Stimulated activated CD4-positive, alpha-beta T cell treated with anti-CD3 and anti-CD28 coated beads, Interleukin-2, amount 100 ng/mL, for 48 hours (primary cell): ENCODE data around the gene MRPL22.
"Not testable (repeated sequence)": the region's sequence is repeated elsewhere in the genome, so short reads cannot be mapped to it uniquely, and the experiment has no call there.

Experiments
- DNase-seq, 2 donors: peaks; one replicate each; pipeline ENCODE4 v3.0.0-alpha.2; 2020

Gene MRPL22

DNA sequence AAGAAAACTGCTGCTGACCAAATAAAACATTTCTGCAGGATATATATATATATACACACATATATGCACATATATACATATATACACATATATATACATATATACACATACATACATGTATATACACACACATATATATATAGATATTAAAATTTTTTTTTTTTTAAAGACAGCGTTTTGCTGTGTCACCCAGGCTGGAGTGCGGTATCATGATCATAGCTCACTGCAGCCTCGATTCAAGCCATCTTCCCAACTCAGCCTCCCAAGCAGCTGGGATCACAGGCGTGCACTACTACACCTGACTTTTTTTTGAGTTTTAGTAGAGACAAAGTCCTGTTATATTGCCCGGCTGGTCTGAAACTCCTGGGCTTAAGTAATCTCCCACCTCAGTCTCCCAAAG is 2.7 kb downstream of the MRPL22 start:
- DNase-seq: no peak

GRCh38 chr5:154944716-154945115 is 3.8 kb downstream of the MRPL22 start:
- no peak for DNase-seq

- no peak for DNase-seq
Measured at GRCh38 chr5:154945695-154946301, 4.9 kb downstream of the MRPL22 start.

- no peak for DNase-seq
Measured at GRCh38 chr5:154947778-154948177, 6.9 kb downstream of the MRPL22 start.

- no peak for DNase-seq
Measured at GRCh38 chr5:154948313-154948712, 7.4 kb downstream of the MRPL22 start.

GRCh38 chr5:154949781-154950180 is 8.9 kb downstream of the MRPL22 start:
- no peak for DNase-seq

GRCh38 chr5:154956712-154957111 is 15.8 kb downstream of the MRPL22 start:
- no peak for DNase-seq

- DNase-seq: no peak
Measured at GRCh38 chr5:154962494-154962893, 21.6 kb downstream of the MRPL22 start.

GRCh38 chr5:154966081-154966841 is 25.4 kb downstream of the MRPL22 start:
- DNase-seq: no peak

GRCh38 chr5:154966874-154967273 is 26.0 kb downstream of the MRPL22 start:
- no peak for DNase-seq

DNA sequence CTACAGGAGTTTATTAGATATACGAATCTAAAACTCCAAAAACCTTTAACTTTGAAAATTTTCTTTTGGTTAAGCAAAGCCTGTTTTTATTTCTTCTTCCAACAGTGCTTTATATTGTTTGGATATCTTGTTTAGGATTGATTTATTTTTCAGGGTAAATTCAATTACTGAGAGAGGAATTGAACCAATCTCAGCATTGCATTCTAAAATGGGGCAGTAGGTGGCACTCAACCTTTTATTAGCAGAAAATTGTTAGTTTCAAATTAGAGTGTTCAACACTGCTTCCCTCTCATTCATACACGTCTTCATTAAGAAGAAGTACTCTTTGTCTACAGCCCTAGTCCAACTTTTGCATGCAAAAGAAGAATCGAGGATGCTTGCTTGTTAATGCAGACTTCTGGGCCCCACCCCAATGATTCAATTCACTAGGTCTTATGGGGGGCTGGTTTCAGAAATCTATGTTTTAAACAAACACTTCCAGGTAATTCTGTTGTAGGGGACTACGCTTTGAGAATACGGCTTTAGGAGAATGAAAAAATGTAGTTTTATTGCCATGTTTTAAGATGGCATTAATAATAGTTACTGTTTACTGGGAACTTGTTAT is 26.6 kb downstream of the MRPL22 start:
- no peak for DNase-seq

- no peak for DNase-seq
Measured at GRCh38 chr5:154968953-154969352, 28.1 kb downstream of the MRPL22 start.

- DNase-seq: no peak
Measured at GRCh38 chr5:154970759-154971158, 29.9 kb downstream of the MRPL22 start.

DNA sequence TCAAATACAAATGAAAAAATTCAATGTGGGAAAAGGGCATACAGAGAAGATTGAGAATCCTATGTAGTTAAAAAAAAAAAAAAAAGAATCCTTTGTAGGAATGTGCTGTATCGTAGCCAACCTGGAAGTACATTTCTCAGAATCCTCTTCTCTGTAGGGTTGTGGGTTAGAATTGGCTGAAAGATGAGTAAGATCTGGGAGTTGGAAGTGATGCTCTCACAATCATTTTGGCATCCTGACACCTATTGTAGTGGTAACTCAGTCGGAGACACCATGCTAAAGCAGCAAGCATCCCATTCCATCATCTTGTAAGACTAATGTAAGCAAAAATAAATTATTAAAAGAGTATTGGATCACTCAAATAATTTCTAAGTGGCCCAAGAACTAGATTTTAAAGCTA is 30.6 kb downstream of the MRPL22 start:
- no peak for DNase-seq

GRCh38 chr5:154972476-154973080 is 31.7 kb downstream of the MRPL22 start:
- DNase-seq: peak in 1 of 2 donors; percentile 1

DNA sequence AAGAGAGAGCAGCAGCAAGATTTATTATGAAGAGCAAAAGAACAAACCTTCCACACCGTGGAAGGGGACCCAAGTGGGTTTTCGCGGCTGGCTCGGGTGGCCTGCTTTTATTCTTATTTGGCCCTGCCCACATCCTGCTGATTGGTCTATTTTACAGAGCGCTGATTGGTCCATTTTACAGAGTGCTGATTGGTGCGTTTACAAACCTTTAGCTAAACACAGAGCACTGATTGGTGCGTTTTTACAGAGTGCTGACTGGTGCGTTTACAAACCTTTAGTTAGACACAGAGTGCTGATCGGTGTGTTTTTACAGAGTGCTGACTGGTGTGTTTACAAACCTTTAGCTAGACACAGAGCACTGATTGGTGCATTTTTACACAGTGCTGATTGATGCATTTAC is 35.2 kb downstream of the MRPL22 start:
- DNase-seq: not testable (repeated sequence)

GRCh38 chr5:154977409-154977808 is 36.5 kb downstream of the MRPL22 start:
- DNase-seq: no peak

GRCh38 chr5:154978294-154978693 is 37.4 kb downstream of the MRPL22 start:
- DNase-seq: not testable (repeated sequence)

DNA sequence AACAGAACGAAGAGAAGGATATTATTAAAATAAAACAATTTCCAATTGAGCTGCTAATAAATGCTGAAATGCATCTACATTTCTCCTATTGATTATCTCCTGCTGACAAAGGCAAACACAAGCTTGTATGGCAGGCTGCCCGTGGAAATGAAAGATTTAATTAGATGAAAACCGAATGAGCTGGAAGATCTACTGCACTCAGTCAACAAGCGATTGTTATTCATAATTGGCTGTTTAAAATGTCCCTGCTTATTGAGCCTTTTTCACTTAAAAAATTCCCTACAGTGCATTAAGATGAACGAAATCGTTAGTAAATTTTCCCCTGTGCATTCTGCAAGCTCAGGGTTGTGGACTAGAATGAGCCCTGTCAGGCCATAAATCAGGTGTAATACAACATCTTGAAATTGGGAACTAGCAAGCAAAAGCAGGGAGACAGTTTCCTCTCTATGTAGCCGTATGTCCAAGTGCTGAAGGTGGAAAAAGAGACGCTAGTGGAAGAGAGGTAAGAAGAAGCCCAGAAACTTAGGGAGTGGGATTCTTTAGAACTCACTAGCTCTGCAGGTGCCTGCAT is 44.2 kb downstream of the MRPL22 start:
- no peak for DNase-seq

- DNase-seq: no peak
Measured at GRCh38 chr5:154986151-154986550, 45.3 kb downstream of the MRPL22 start.

DNA sequence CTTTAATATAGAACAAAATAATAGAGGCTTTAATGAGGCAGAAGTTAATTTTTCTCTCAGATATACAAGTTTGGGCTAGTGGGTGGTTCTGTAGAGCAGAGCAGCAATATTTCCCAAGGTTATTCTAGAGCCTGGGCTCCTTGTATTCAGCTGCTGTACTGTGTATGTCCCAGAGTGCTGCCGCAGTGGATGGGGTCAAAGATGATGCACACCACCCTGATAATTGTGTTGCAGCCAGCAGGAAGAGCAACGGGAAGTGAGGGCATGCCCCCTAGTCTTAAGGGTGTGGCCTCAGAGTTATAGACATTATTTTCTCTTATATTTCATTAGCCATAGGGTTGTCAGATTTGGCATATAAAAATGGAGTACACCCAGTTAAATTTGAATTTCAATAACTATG is 48.8 kb downstream of the MRPL22 start:
- DNase-seq: no peak

DNA sequence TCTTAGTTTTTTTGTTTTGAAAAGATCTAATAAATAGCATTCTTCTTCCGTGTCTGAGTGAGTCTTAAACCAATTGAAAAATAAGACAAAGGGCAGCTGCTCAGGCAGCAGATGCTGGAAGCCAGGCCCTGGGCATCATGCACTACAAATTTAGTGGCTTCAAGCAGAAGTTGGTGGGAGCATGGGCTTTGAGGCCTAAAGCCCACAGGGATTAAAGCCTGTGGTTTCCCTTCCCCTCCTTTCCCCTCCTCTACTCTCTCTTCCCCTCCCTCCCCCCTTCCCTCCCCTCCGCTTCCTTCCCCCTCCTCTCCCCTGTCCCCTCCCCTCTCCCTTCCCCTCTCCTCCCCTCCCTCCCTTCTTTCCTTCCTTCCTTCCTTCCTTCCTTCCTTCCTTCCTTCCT is 52.6 kb downstream of the MRPL22 start:
- no peak for DNase-seq

DNA sequence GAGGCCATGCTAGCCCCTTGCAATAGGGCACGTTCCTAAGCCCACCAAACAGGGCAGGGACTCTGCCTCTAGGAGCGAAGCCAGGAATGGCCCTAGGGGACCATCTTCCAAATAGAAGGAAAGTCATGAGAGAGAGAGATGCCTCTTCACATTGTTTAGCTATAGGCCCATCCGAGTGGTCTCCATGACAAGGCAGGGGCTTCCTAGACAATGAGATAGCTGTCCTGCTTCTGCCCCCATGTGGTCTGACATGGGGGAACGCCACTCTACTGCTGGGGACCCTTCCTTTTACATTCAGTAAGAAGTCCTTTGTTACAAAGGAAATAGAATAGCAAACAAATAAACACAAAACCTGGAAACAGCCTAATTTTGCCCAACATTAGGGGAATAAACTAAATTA is 54.8 kb downstream of the MRPL22 start:
- DNase-seq: no peak

DNA sequence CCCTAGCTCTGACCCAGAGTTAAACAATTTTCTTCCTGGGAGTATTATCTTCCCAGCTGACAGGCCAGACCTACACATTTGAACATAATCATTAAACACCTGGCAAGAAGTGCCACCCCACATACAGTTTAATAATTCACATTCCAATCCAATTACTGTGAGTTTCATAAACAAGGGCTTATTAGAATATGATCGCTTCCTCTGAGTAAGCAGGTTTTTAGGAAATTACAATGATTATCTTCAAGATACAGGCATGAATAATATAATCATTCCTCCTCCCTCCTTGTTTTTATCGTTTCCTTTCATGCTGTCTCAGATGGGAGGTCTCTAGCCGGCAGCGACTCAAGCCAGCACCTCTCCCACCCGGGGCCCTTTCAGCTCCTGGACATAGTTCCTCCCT is 56.9 kb downstream of the MRPL22 start:
- DNase-seq: no peak
